Measurements from ENCODE around the gene SCCPDH. TPM values are rescaled to one million over a fixed set of nuclear protein-coding genes. Genes with fewer than 3 reads are reported as not detected.
"Not testable (repeated sequence)": the region's sequence is repeated elsewhere in the genome, so short reads cannot be mapped to it uniquely, and the experiment has no call there.

The SCCPDH gene
- total RNA-seq, 1 donor from 2014 or later, result 34.1 TPM

GRCh38 chr1:246709196-246709595 lies 15.0 kb upstream of the SCCPDH start:
- peaks cover 7% of the 10 kb centered on the region for H3K27me3 Mint-ChIP-seq
- H3K4me3 Mint-ChIP-seq, result no peak overlapping the region
- no peaks in the 10 kb centered on the region for H3K36me3 Mint-ChIP-seq
- DNase-seq (ENCODE audit: extremely low spot score, unreplicated experiment), result peak; percentile 10
- no peak overlapping the region for H3K27ac Mint-ChIP-seq
- no peak for TF ChIP-seq CTCF (conservative IDR thresholded peaks at IDR 0.05)
- H3K4me1 Mint-ChIP-seq (ENCODE audit: unreplicated experiment), result no peaks in the 10 kb centered on the region
- peaks cover 15% of the 10 kb centered on the region for H3K9me3 Mint-ChIP-seq

DNA sequence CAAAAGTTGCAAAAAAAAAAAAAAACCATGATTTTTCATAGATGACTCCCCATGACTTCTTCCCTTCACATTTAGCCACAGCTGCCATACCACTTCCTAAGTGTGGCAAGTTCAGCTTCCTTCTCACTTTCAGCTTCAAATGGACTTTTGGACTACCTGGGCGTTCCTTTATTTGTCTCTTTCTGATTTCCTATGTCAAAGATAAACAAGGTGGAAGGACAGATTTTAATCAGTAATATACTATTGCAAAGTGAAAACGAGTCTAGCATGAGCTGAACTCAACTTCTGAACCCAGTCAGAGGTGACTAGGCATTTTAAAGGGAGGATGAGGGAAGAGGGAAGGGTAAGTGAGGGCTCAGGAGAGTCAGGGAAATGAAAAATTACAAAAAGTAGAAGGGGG lies 14.4 kb upstream of the SCCPDH start:
- Mint-ChIP-seq H3K27ac (peak overlapping the region; percentile 20), H3K27me3 (peaks cover 7% of the 10 kb centered on the region), H3K9me3 (peaks cover 15% of the 10 kb centered on the region), H3K4me1 (ENCODE audit: unreplicated experiment) (no peaks in the 10 kb centered on the region), H3K36me3 (no peaks in the 10 kb centered on the region), H3K4me3 (no peak overlapping the region)
- TF ChIP-seq CTCF (conservative IDR thresholded peaks at IDR 0.05), result no peak
- no peak for DNase-seq (ENCODE audit: extremely low spot score, unreplicated experiment)

DNA sequence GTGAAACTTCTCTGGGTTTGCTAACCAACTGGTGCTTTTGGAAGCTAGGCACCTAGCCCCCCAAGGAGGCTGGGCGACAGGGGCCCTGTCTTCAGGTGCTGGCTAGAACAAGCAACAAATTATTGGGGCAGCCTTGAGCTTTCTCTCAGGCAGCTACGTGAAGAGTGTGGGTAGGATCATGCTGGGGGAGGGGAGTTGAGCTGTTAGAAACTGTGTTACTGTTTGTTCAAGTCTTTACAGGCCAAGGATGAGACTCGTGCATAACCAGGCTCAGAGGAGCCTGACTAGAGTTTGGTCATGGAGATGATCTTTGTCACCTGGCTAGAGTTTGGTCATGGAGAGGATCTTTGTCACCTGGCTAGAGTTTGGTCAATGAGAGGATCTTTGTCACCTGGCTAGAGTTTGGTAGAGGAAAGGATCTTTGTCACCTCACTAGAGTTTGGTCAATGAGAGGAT lies 12.6 kb upstream of the SCCPDH start:
- TF ChIP-seq CTCF (conservative IDR thresholded peaks at IDR 0.05), result no peak
- no peak for DNase-seq (ENCODE audit: extremely low spot score, unreplicated experiment)
- H3K9me3 Mint-ChIP-seq, result peaks cover 15% of the 10 kb centered on the region
- no peak overlapping the region for H3K27ac Mint-ChIP-seq
- H3K4me3 Mint-ChIP-seq, result no peak overlapping the region
- H3K36me3 Mint-ChIP-seq, result no peaks in the 10 kb centered on the region
- H3K27me3 Mint-ChIP-seq, result peaks cover 15% of the 10 kb centered on the region
- no peaks in the 10 kb centered on the region for H3K4me1 Mint-ChIP-seq (ENCODE audit: unreplicated experiment)

GRCh38 chr1:246712428-246712827 lies 11.8 kb upstream of the SCCPDH start:
- not testable (repeated sequence) for H3K36me3 Mint-ChIP-seq; DNase-seq (ENCODE audit: extremely low spot score, unreplicated experiment); H3K4me1 Mint-ChIP-seq (ENCODE audit: unreplicated experiment); H3K4me3 Mint-ChIP-seq; H3K27ac Mint-ChIP-seq
- Mint-ChIP-seq H3K27me3 (peaks cover 20% of the 10 kb centered on the region), H3K9me3 (peaks cover 15% of the 10 kb centered on the region)

GRCh38 chr1:246719361-246719760 lies 4.8 kb upstream of the SCCPDH start:
- H3K4me1 Mint-ChIP-seq (ENCODE audit: unreplicated experiment); H3K36me3 Mint-ChIP-seq; DNase-seq (ENCODE audit: extremely low spot score, unreplicated experiment); H3K27ac Mint-ChIP-seq; H3K9me3 Mint-ChIP-seq; H3K4me3 Mint-ChIP-seq: not testable (repeated sequence)
- H3K27me3 Mint-ChIP-seq, result peaks cover 13% of the 10 kb centered on the region

- H3K4me1 Mint-ChIP-seq (ENCODE audit: unreplicated experiment); H3K4me3 Mint-ChIP-seq; H3K9me3 Mint-ChIP-seq; H3K27me3 Mint-ChIP-seq; H3K36me3 Mint-ChIP-seq; H3K27ac Mint-ChIP-seq; DNase-seq (ENCODE audit: extremely low spot score, unreplicated experiment): not testable (repeated sequence)
Measured at GRCh38 chr1:246720814-246721213, 3.4 kb upstream of the SCCPDH start.

- Mint-ChIP-seq H3K4me1 (ENCODE audit: unreplicated experiment) (peaks cover 9% of the 10 kb centered on the region), H3K27me3 (no peaks in the 10 kb centered on the region), H3K27ac (no peak overlapping the region), H3K4me3 (peak overlapping the region; percentile 18), H3K9me3 (peaks cover 10% of the 10 kb centered on the region), H3K36me3 (peaks cover 16% of the 10 kb centered on the region)
- no peak for TF ChIP-seq CTCF (conservative IDR thresholded peaks at IDR 0.05)
- no peak for DNase-seq (ENCODE audit: extremely low spot score, unreplicated experiment)
Measured at GRCh38 chr1:246722720-246723119, 1.5 kb upstream of the SCCPDH start.

Data from type B pancreatic cell (in vitro differentiated cells).